LNCaP clone FGC (cell line): ENCODE results near the gene TCERG1L.
"Not testable (repeated sequence)": the region's sequence is repeated elsewhere in the genome, so short reads cannot be mapped to it uniquely, and the experiment has no call there.

Source experiments
- DNase-seq: peaks from one replicate; pipeline ENCODE4 v3.0.0-alpha.2; 2011; ENCODE audit warnings: low read depth
- H3K4me3 ChIP-seq: 2 replicates; pipeline ENCODE4 v1.5.1; 2011; ENCODE audit warnings: mild to moderate bottlenecking, low read depth, low read length, control low read depth
- CTCF ChIP-seq: IDR thresholded peaks from 2 replicates; pipeline ENCODE4 v1.5.1; 2012; ENCODE audit warnings: mild to moderate bottlenecking; ENCODE audit not compliant: control insufficient read depth, insufficient read depth; ENCODE audit errors: extremely low read depth

Gene TCERG1L

GRCh38 chr10:131083915-131084790, 227.4 kb downstream of the TCERG1L start:
- TF ChIP-seq CTCF = 0 out of 2 replicates have a peak, but pooled peaks have one; percentile 12
- H3K4me3 ChIP-seq = no peak overlapping the region
- DNase-seq = no peak

GRCh38 chr10:131082991-131083481, 228.5 kb downstream of the TCERG1L start:
- no peak for DNase-seq
- no peak overlapping the region for H3K4me3 ChIP-seq
- no peak for TF ChIP-seq CTCF

- H3K4me3 ChIP-seq = no peak overlapping the region
- no peak for TF ChIP-seq CTCF
- no peak for DNase-seq
Observed at GRCh38 chr10:131082201-131082850, 229.2 kb downstream of the TCERG1L start.

- TF ChIP-seq CTCF = no peak
- no peak for DNase-seq
- H3K4me3 ChIP-seq = no peak overlapping the region
Observed at GRCh38 chr10:131081786-131082185, 229.7 kb downstream of the TCERG1L start.

- no peak overlapping the region for H3K4me3 ChIP-seq
- peak; percentile 14 for DNase-seq
- TF ChIP-seq CTCF = no peak
Observed at GRCh38 chr10:131081376-131081775, 230.1 kb downstream of the TCERG1L start.

GRCh38 chr10:131080571-131080970, 230.9 kb downstream of the TCERG1L start:
- no peak for DNase-seq
- TF ChIP-seq CTCF = no peak
- no peak overlapping the region for H3K4me3 ChIP-seq

- no peak for TF ChIP-seq CTCF
- H3K4me3 ChIP-seq = no peak overlapping the region
- no peak for DNase-seq
Observed at GRCh38 chr10:131079314-131079713, 232.2 kb downstream of the TCERG1L start.

GRCh38 chr10:131078882-131079280, 232.6 kb downstream of the TCERG1L start:
- not testable (repeated sequence) for DNase-seq, H3K4me3 ChIP-seq
